Effector CD8-positive, alpha-beta T cell (primary cell): ENCODE data around the gene CPAMD8.
"Not testable (repeated sequence)": the region's sequence is repeated elsewhere in the genome, so short reads cannot be mapped to it uniquely, and the experiment has no call there.

Source experiments
- DNase-seq: peaks from one replicate; lab custom pipeline; 2025; lab: John Stamatoyannopoulos, UW

CPAMD8 gene

GRCh38 chr19:16874978-16875299 is 151.7 kb downstream of the CPAMD8 start:
- DNase-seq = not testable (repeated sequence)

GRCh38 chr19:16874250-16874977 is 152.2 kb downstream of the CPAMD8 start:
- DNase-seq = no peak

GRCh38 chr19:16873594-16873993 is 153.0 kb downstream of the CPAMD8 start:
- no peak for DNase-seq

- DNase-seq = no peak
Observed at GRCh38 chr19:16872728-16873127, 153.9 kb downstream of the CPAMD8 start.

GRCh38 chr19:16871871-16872270 is 154.7 kb downstream of the CPAMD8 start:
- no peak for DNase-seq

GRCh38 chr19:16869331-16869972 is 157.2 kb downstream of the CPAMD8 start:
- DNase-seq = no peak

- DNase-seq = no peak
Observed at GRCh38 chr19:16868423-16869130, 158.0 kb downstream of the CPAMD8 start.

- DNase-seq = no peak
Observed at GRCh38 chr19:16867211-16867610, 159.4 kb downstream of the CPAMD8 start.

GRCh38 chr19:16862826-16863415 is 163.7 kb downstream of the CPAMD8 start:
- DNase-seq = no peak

- no peak for DNase-seq
Observed at GRCh38 chr19:16861834-16862233, 164.8 kb downstream of the CPAMD8 start.

- no peak for DNase-seq
Observed at GRCh38 chr19:16861011-16861410, 165.6 kb downstream of the CPAMD8 start.

- DNase-seq = no peak
Observed at GRCh38 chr19:16860118-16860517, 166.5 kb downstream of the CPAMD8 start.

GRCh38 chr19:16859626-16860025 is 167.0 kb downstream of the CPAMD8 start:
- no peak for DNase-seq

GRCh38 chr19:16856091-16856490 is 170.5 kb downstream of the CPAMD8 start:
- no peak for DNase-seq

- no peak for DNase-seq
Observed at GRCh38 chr19:16853066-16853465, 173.5 kb downstream of the CPAMD8 start.

GRCh38 chr19:16851031-16851712 is 175.4 kb downstream of the CPAMD8 start:
- no peak for DNase-seq

GRCh38 chr19:16850133-16850532 is 176.5 kb downstream of the CPAMD8 start:
- no peak for DNase-seq

GRCh38 chr19:16849168-16849567 is 177.4 kb downstream of the CPAMD8 start:
- DNase-seq = no peak

GRCh38 chr19:16847430-16847829 is 179.2 kb downstream of the CPAMD8 start:
- DNase-seq = no peak

GRCh38 chr19:16846901-16847300 is 179.7 kb downstream of the CPAMD8 start:
- no peak for DNase-seq
